ENCODE results near the gene HAPLN3.
A peak's percentile ranks its signal among the peaks of the same experiment; 100 is the strongest.

The HAPLN3 gene

DNA sequence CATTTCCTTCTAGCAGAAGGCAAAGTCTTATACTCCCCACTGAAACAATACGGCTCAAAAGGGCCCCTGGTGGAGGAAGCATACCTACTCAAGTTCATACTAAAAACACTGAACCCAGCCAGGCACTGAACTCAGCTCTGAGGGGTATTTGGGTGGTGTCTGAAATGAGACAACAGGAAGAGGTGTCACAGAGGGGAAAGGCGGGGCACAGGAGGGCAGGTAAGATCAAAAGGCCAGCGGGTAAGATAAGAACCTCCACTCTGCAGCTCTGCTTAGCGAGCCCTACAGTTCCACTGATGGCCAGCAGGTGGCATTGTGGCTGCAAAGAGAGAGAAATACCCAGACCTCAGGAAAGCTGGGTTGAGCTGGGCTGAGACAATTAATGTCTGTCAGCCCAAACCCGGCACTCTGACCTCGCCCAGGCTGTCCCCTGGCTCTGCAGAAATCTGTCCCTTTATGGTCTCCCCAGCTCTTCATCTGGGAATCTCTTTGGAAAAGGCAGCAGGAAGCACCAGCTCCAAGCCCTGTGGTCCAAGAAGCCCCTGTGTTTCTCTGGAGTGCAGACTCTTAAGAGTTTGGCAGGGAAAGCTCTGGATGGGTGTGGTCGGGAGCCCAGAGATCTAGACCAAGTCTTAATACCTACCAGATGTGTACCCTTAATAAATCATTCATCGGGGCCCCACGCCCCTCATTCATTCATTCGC, 9.4 kb upstream of the HAPLN3 start:
- Histone ChIP-seq H3K79me2 (ENCODE audit: low read length) (no peaks in the 10 kb centered on the region), H3K9me2 (replicated peaks; ENCODE audit: insufficient read depth, low read length) (no peaks in the 10 kb centered on the region), H3K36me3 (replicated peaks; ENCODE audit: insufficient read depth, low read length) (no peaks in the 10 kb centered on the region), H3K27me3 (replicated peaks; ENCODE audit: insufficient read depth, low read length) (no peaks in the 10 kb centered on the region), H3F3A (ENCODE audit: insufficient read depth, low read length) (no peaks in the 10 kb centered on the region), H2AFZ (ENCODE audit: low read length) (no peak overlapping the region), H3K9ac (ENCODE audit: low read length) (no peak overlapping the region), H3K9me3 (replicated peaks; ENCODE audit: insufficient read depth, low read length) (no peaks in the 10 kb centered on the region), H3K4me2 (ENCODE audit: low read depth, low read length) (no peak overlapping the region), H4K20me1 (ENCODE audit: insufficient read depth, low read length) (no peaks in the 10 kb centered on the region), H3K4me3 (ENCODE audit: low read length) (no peak overlapping the region), H3K4me1 (ENCODE audit: low read length) (no peaks in the 10 kb centered on the region), H3K27ac (ENCODE audit: low read length) (no peak overlapping the region)
- no peak for TF ChIP-seq EZH2phosphoT487 (IDR thresholded peaks at IDR 0.05; ENCODE audit: low read length)
- TF ChIP-seq, protein P1, sequence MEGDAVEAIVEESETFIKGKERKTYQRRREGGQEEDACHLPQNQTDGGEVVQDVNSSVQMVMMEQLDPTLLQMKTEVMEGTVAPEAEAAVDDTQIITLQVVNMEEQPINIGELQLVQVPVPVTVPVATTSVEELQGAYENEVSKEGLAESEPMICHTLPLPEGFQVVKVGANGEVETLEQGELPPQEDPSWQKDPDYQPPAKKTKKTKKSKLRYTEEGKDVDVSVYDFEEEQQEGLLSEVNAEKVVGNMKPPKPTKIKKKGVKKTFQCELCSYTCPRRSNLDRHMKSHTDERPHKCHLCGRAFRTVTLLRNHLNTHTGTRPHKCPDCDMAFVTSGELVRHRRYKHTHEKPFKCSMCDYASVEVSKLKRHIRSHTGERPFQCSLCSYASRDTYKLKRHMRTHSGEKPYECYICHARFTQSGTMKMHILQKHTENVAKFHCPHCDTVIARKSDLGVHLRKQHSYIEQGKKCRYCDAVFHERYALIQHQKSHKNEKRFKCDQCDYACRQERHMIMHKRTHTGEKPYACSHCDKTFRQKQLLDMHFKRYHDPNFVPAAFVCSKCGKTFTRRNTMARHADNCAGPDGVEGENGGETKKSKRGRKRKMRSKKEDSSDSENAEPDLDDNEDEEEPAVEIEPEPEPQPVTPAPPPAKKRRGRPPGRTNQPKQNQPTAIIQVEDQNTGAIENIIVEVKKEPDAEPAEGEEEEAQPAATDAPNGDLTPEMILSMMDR (IDR thresholded peaks at IDR 0.05; ENCODE audit: low read length), result peak; percentile 96
- peak; percentile 86 for DNase-seq

DNA sequence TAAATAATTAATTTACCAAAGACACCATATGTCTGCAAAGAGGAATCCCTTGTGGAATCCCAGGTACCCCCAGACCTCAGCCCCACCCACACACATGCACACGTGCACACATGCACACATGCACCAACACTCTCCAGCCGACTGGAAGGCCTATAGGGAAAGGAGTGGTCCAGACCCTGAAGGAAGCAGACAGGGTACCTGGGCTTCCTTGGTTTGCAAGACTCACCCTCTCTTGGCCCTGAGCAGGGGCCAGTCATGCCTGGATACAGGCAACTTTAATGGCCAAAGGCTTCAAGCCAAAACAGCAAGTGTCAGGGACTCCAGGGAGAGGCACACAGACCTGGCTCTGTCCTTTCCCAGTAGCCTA, 8.9 kb upstream of the HAPLN3 start:
- Histone ChIP-seq H3K9me2 (replicated peaks; ENCODE audit: insufficient read depth, low read length) (no peaks in the 10 kb centered on the region), H3K9ac (ENCODE audit: low read length) (no peak overlapping the region), H3K27me3 (replicated peaks; ENCODE audit: insufficient read depth, low read length) (no peaks in the 10 kb centered on the region), H3K9me3 (replicated peaks; ENCODE audit: insufficient read depth, low read length) (no peaks in the 10 kb centered on the region), H3K4me2 (ENCODE audit: low read depth, low read length) (no peak overlapping the region), H3K4me1 (ENCODE audit: low read length) (no peaks in the 10 kb centered on the region), H3K4me3 (ENCODE audit: low read length) (no peak overlapping the region), H4K20me1 (ENCODE audit: insufficient read depth, low read length) (no peaks in the 10 kb centered on the region), H3K36me3 (replicated peaks; ENCODE audit: insufficient read depth, low read length) (no peaks in the 10 kb centered on the region), H3K27ac (ENCODE audit: low read length) (no peak overlapping the region), H3K79me2 (ENCODE audit: low read length) (no peaks in the 10 kb centered on the region), H3F3A (ENCODE audit: insufficient read depth, low read length) (no peaks in the 10 kb centered on the region), H2AFZ (ENCODE audit: low read length) (no peak overlapping the region)
- TF ChIP-seq, protein P1 (IDR thresholded peaks at IDR 0.05; ENCODE audit: low read length), result no peak
- no peak for TF ChIP-seq EZH2phosphoT487 (IDR thresholded peaks at IDR 0.05; ENCODE audit: low read length)
- no peak for TF ChIP-seq EZH2 (optimal IDR thresholded peaks at IDR 0.05; ENCODE audit: low read depth, low read length)
- DNase-seq, result no peak

DNA sequence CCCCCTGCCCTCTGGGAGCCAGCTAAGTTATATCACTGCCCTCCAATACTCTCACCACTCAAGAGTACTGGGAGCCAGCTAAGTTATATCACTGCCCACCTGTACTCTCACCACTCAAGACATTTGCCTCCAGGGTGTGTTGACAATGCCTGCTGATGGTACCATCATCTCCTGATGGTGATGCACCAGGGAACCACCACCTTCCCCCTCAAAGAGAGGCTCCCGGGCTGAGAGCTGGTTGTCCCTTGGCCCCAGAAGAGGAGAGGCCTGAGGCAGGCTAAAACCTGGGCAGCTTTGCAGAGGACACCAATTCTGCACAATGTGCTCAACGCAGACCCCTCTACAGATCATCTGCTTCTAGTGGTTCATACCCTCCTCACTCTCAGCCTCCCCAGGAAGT, 7.5 kb upstream of the HAPLN3 start:
- Histone ChIP-seq H3K9me2 (replicated peaks; ENCODE audit: insufficient read depth, low read length) (no peaks in the 10 kb centered on the region), H3K9ac (ENCODE audit: low read length) (no peak overlapping the region), H3K27ac (ENCODE audit: low read length) (no peak overlapping the region), H3K79me2 (ENCODE audit: low read length) (no peaks in the 10 kb centered on the region), H3K4me2 (ENCODE audit: low read depth, low read length) (no peak overlapping the region), H2AFZ (ENCODE audit: low read length) (no peak overlapping the region), H3K36me3 (replicated peaks; ENCODE audit: insufficient read depth, low read length) (no peaks in the 10 kb centered on the region), H3K9me3 (replicated peaks; ENCODE audit: insufficient read depth, low read length) (no peaks in the 10 kb centered on the region), H3F3A (ENCODE audit: insufficient read depth, low read length) (no peaks in the 10 kb centered on the region), H3K27me3 (replicated peaks; ENCODE audit: insufficient read depth, low read length) (no peaks in the 10 kb centered on the region), H4K20me1 (ENCODE audit: insufficient read depth, low read length) (no peaks in the 10 kb centered on the region), H3K4me1 (ENCODE audit: low read length) (no peaks in the 10 kb centered on the region), H3K4me3 (ENCODE audit: low read length) (no peak overlapping the region)
- DNase-seq, result no peak
- TF ChIP-seq EZH2 (optimal IDR thresholded peaks at IDR 0.05; ENCODE audit: low read depth, low read length) (no peak), EZH2phosphoT487 (IDR thresholded peaks at IDR 0.05; ENCODE audit: low read length) (no peak)
- TF ChIP-seq, protein P1 (IDR thresholded peaks at IDR 0.05; ENCODE audit: low read length), result no peak

Measured in MM.1S (cell line).